ENCODE measurements around the gene PIR. TPM values are rescaled to one million over a fixed set of nuclear protein-coding genes. Genes with fewer than 3 reads are reported as not detected.

The PIR gene
- total and polyA plus RNA-seq, 2 of the 8 experiments (the other 6 are each of a cell fraction or from before 2014, with no cell fraction given): 6.4 to 10.3 TPM

- no peak overlapping the region for H3K4me3 ChIP-seq (ENCODE audit: extremely low read depth in 1 of 4, insufficient read depth in 2 of 4, low read depth in 3 of 4, low read length in 4 of 4)
- H4K91ac ChIP-seq (replicated peaks; ENCODE audit: insufficient read length, low read length): no peak overlapping the region
- H3K18ac ChIP-seq (ENCODE audit: extremely low read depth, low read length): no peak overlapping the region
- no peaks in the 10 kb centered on the region for H3K23me2 ChIP-seq (ENCODE audit: low read depth, low read length)
- H3K56ac ChIP-seq (replicated peaks; ENCODE audit: insufficient read length, low read depth, low read length): no peak overlapping the region
- no peak overlapping the region for H2AK5ac ChIP-seq (ENCODE audit: low read depth, low read length)
- no peaks in the 10 kb centered on the region for H4K20me1 ChIP-seq (replicated peaks in 1 of 2; ENCODE audit: control insufficient read depth in 1 of 2, insufficient read depth in 2 of 2, low read length in 2 of 2)
- no peak overlapping the region for H3K9ac ChIP-seq (replicated peaks in 1 of 4; ENCODE audit: extremely low read depth in 1 of 4, low read depth in 3 of 4, low read length in 3 of 4)
- H3K4me2 ChIP-seq (ENCODE audit: insufficient read depth in 1 of 2, low read depth in 2 of 2, low read length in 2 of 2): no peak overlapping the region
- no peak overlapping the region for H2BK12ac ChIP-seq (ENCODE audit: low read depth, low read length)
- H3K27me3 ChIP-seq (replicated peaks in 1 of 4; ENCODE audit: control insufficient read depth in 3 of 4, extremely low read depth in 1 of 4, insufficient read depth in 3 of 4, low read length in 3 of 4): no peaks in the 10 kb centered on the region
- H2BK15ac ChIP-seq (ENCODE audit: low read length): no peak overlapping the region
- no peak for DNase-seq (ENCODE audit: low read depth in 1 of 2, low spot score in 2 of 2)
- no peaks in the 10 kb centered on the region for H3K79me2 ChIP-seq (ENCODE audit: control insufficient read depth in 1 of 2, insufficient read depth in 2 of 2, low read length in 2 of 2)
- 88% methylated on average over 1 of the region's 2 CpGs; no CpG with 5 or more reads in 1 of the 2 experiments for WGBS, 2 experiments (ENCODE audit: extremely low coverage in 1 of 2, insufficient coverage in 1 of 2, insufficient read length in 1 of 2, insufficient replicate concordance in 2 of 2, low coverage in 1 of 2, low lambda C conversion rate in 2 of 2, missing lambda C conversion rate in 1 of 2)
- no peak for TF ChIP-seq JUND (IDR thresholded peaks at IDR 0.05; ENCODE audit: low read length)
- TF ChIP-seq BACH1 (IDR thresholded peaks at IDR 0.05; ENCODE audit: low read length): no peak
- TF ChIP-seq USF2 (IDR thresholded peaks at IDR 0.05; ENCODE audit: low read length): no peak
- no peak for TF ChIP-seq SAP30 (IDR thresholded peaks at IDR 0.05; ENCODE audit: insufficient read depth, insufficient replicate concordance, low read length)
- no peak for TF ChIP-seq E2F6 (IDR thresholded peaks at IDR 0.05)
- TF ChIP-seq MAX (IDR thresholded peaks at IDR 0.05): no peak
- no peak for TF ChIP-seq CTBP2 (IDR thresholded peaks at IDR 0.05; ENCODE audit: borderline replicate concordance, insufficient read depth, insufficient read length, low read length)
- no peak for TF ChIP-seq EGR1 (IDR thresholded peaks at IDR 0.05; ENCODE audit: borderline replicate concordance, low read depth, low read length)
- no peak for TF ChIP-seq SIRT6 (IDR thresholded peaks at IDR 0.05; ENCODE audit: low read length)
- no peak for TF ChIP-seq FOSL1 (IDR thresholded peaks at IDR 0.05; ENCODE audit: insufficient read depth, low read depth, low read length)
- no peak for TF ChIP-seq NANOG (IDR thresholded peaks at IDR 0.05; ENCODE audit: insufficient read depth, low read depth, low read length, poor library complexity, severe bottlenecking)
- TF ChIP-seq ASH2L (IDR thresholded peaks at IDR 0.05; ENCODE audit: low read length): no peak
- TF ChIP-seq KDM5A (IDR thresholded peaks at IDR 0.05; ENCODE audit: low read length): no peak
- no peak overlapping the region for H4K8ac ChIP-seq (ENCODE audit: extremely low read depth, insufficient read depth, low read length)
- H4K5ac ChIP-seq (ENCODE audit: insufficient read length, low read depth, low read length): no peak overlapping the region
- no peak overlapping the region for H2BK20ac ChIP-seq (ENCODE audit: low read length)
- H3K36me3 ChIP-seq (ENCODE audit: control insufficient read depth in 2 of 4, insufficient read depth in 4 of 4, low read length in 3 of 4): no peaks in the 10 kb centered on the region; a peak in 1 of 8 replicates
- FAIRE-seq: no peak
- no peak overlapping the region for H3K14ac ChIP-seq (ENCODE audit: insufficient read length)
- no peak overlapping the region for H3K23ac ChIP-seq (ENCODE audit: insufficient read length)
- no peaks in the 10 kb centered on the region for H3K9me3 ChIP-seq (ENCODE audit: insufficient read depth in 2 of 2, low read depth in 1 of 2, low read length in 1 of 2)
- no peaks in the 10 kb centered on the region for H3K4me1 ChIP-seq (replicated peaks in 1 of 4; ENCODE audit: control insufficient read depth in 3 of 4, insufficient read depth in 4 of 4, low read length in 3 of 4)
- H3K79me1 ChIP-seq (ENCODE audit: low read depth, low read length): no peaks in the 10 kb centered on the region
- POLR2A ChIA-PET (ENCODE audit: partially characterized antibody): no interaction called here
- H2AFZ ChIP-seq (ENCODE audit: low read length): no peak overlapping the region
- H3K27ac ChIP-seq (ENCODE audit: low read depth, low read length): no peak overlapping the region
- no peak overlapping the region for H3K4ac ChIP-seq (replicated peaks; ENCODE audit: insufficient read length, low read depth, low read length)
- CTCF ChIA-PET (ENCODE audit: partially characterized antibody): no interaction called here
- H2BK120ac ChIP-seq (replicated peaks; ENCODE audit: low read depth, low read length): no peak overlapping the region
- H2BK5ac ChIP-seq (ENCODE audit: low read depth, low read length): no peak overlapping the region
These were observed 9.2 kb downstream of the PIR start for GRCh38 chrX:15483891-15484290.

Measured in H1 (cell line).